ENCODE measurements around the gene OTUB1.
A peak's percentile ranks its signal among the peaks of the same experiment; 100 is the strongest.
"Not testable (repeated sequence)": the region's sequence is repeated elsewhere in the genome, so short reads cannot be mapped to it uniquely, and the experiment has no call there.

Gene OTUB1

DNA sequence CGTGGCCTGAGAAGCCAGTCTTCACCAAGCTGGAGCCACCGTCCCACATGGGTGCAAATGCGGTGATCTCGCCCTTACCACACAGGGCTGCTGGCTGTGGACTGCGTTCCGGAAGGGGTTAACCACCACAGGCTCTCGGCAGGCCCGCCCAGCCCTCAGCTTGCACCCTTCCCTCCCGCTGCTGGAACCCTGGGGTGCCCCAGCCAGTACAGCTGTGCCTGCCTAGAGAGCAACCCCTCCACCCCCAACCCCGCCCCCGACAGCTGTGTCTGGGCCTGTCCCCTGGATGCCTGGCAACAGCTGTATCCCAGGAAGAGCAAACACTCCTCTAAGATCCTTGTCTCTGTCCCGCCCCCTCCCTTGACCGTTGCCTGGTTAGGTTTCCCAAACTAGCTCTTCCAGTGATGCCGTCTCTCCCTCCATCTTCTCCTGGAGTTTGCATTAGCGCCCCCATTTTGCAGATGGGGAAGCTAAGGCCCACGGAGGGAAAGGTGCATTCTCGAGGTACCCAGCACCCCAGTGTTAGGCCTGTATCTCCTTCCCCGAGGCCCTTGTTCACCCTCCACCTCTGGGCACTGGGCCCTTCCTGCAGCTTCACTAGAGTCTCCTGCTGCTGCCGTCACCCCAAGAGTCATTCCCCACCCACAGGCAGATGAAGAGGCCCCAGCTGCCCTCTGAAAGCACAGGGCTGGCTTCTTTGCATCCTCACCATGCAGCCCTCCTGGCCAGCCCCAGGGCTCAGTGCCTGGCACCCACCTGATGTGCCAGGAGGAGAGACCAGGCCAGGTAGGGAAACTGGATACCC lies 24.4 kb upstream of the OTUB1 start:
- no peak overlapping the region for H3K4me3 Mint-ChIP-seq
- peaks cover 10% of the 10 kb centered on the region for H3K4me1 Mint-ChIP-seq (ENCODE audit: low read depth)
- H3K27me3 Mint-ChIP-seq (ENCODE audit: low read depth), result no peaks in the 10 kb centered on the region
- H3K9me3 Mint-ChIP-seq, result no peaks in the 10 kb centered on the region
- peaks cover 2% of the 10 kb centered on the region for H3K36me3 Mint-ChIP-seq (ENCODE audit: low read depth)
- H3K27ac Mint-ChIP-seq, result no peak overlapping the region

DNA sequence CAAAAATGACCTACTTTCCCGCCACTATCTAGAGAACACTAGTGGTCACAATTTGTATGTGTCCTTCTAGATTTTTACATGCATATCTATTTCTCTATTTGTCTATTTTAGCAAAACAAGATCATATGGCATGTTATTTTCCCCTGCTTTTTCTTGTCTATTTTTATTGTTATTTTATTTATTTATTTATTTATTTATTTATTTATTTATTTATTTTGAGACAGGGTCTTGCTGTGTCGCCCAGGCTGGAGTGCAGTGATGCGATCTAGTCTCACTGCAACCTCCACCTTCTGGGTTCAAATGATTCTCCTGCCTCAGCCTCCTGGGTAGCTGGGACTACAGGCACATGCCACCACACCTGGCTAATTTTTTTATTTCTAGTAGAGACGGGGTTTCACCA lies 22.3 kb upstream of the OTUB1 start:
- H3K36me3 Mint-ChIP-seq (ENCODE audit: low read depth); H3K9me3 Mint-ChIP-seq; H3K4me3 Mint-ChIP-seq; H3K27me3 Mint-ChIP-seq (ENCODE audit: low read depth); H3K27ac Mint-ChIP-seq: not testable (repeated sequence)
- H3K4me1 Mint-ChIP-seq (ENCODE audit: low read depth), result peaks cover 10% of the 10 kb centered on the region

DNA sequence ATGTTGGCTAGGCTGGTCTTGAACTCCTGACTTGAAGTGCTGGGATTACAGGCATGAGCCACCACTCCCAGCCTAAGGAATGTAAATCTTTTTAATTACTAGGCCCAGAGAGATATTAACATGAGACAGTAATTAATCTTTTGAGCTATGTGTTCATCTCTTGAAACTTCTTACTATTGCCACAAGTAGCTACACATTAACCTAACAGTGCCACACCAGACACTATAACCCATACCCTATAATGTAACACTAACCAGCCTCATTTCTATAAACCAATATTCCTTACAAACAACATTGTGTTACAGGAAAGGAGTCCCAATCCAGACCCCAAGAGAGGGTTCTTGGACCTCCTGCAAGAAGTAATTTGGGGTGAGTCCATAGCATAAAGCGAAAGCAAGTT lies 19.8 kb upstream of the OTUB1 start:
- no peaks in the 10 kb centered on the region for H3K9me3 Mint-ChIP-seq
- no peak overlapping the region for H3K27ac Mint-ChIP-seq
- H3K4me3 Mint-ChIP-seq, result no peak overlapping the region
- H3K27me3 Mint-ChIP-seq (ENCODE audit: low read depth), result no peaks in the 10 kb centered on the region
- peaks cover 5% of the 10 kb centered on the region for H3K4me1 Mint-ChIP-seq (ENCODE audit: low read depth)
- peaks cover 2% of the 10 kb centered on the region for H3K36me3 Mint-ChIP-seq (ENCODE audit: low read depth)

DNA sequence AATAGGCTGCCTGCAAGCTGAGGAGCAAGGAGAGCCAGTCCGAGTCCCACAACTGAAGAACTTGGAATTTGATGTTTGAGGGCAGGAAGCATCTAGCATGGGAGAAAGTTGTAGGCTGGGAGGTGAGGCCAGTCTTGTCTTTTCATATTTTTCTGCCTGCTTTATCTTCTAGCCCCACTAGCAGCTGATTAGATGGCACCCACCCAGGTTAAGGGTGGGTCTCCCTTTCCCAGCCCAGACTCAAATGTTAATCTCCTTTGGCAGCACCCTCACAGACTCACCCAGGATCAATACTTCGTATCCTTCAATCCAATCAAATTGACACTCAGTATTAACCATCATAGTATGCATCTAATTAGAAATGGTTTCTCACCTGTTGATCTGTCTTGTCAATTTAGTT lies 16.8 kb upstream of the OTUB1 start:
- peaks cover 6% of the 10 kb centered on the region for H3K4me1 Mint-ChIP-seq (ENCODE audit: low read depth)
- H3K27me3 Mint-ChIP-seq (ENCODE audit: low read depth), result no peaks in the 10 kb centered on the region
- no peak overlapping the region for H3K4me3 Mint-ChIP-seq
- H3K27ac Mint-ChIP-seq, result no peak overlapping the region
- peaks cover 3% of the 10 kb centered on the region for H3K36me3 Mint-ChIP-seq (ENCODE audit: low read depth)
- H3K9me3 Mint-ChIP-seq, result no peaks in the 10 kb centered on the region

DNA sequence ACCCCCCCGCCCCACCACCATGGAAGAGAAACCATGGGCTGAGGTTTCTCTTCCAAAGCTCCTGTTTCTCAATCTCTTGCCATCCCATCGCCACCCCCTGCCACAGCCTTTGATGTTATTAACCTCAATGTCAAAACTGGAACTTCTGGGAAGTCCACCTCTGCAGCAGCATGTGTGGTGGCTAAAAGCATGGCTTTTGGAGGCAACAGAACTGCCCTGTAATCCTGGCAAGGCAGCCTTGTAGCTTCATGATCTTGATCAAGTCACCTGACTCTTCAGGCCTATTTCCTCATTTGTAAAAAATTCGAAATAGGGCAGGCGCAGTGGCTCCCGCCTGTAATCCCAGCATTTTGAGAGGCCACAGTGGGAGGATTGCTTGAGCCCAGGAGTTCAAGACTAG lies 15.3 kb upstream of the OTUB1 start:
- Mint-ChIP-seq H3K27ac (no peak overlapping the region), H3K27me3 (ENCODE audit: low read depth) (no peaks in the 10 kb centered on the region), H3K4me3 (no peak overlapping the region), H3K9me3 (no peaks in the 10 kb centered on the region), H3K36me3 (ENCODE audit: low read depth) (peaks cover 4% of the 10 kb centered on the region), H3K4me1 (ENCODE audit: low read depth) (peaks cover 9% of the 10 kb centered on the region)

DNA sequence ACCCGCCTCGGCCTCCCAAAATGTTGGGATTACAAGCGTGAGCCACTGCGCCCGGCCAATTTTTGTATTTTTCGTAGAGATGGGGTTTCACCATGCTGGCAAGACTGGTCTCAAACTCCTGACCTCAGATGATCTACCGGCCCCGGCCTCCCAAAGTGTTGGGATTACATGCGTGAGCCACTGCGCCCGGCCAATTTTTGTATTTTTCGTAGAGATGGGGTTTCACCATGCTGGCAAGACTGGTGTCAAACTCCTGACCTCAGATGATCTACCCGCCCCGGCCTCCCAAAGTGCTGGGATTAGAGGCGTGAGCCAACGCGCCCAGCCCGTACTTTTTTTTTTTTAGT lies 12.4 kb upstream of the OTUB1 start:
- H3K36me3 Mint-ChIP-seq (ENCODE audit: low read depth), result peaks cover 16% of the 10 kb centered on the region
- H3K27ac Mint-ChIP-seq, result peak overlapping the region; percentile 98
- peaks cover 23% of the 10 kb centered on the region for H3K4me1 Mint-ChIP-seq (ENCODE audit: low read depth)
- not testable (repeated sequence) for H3K27me3 Mint-ChIP-seq (ENCODE audit: low read depth); H3K9me3 Mint-ChIP-seq
- H3K4me3 Mint-ChIP-seq, result peak overlapping the region; percentile 97

DNA sequence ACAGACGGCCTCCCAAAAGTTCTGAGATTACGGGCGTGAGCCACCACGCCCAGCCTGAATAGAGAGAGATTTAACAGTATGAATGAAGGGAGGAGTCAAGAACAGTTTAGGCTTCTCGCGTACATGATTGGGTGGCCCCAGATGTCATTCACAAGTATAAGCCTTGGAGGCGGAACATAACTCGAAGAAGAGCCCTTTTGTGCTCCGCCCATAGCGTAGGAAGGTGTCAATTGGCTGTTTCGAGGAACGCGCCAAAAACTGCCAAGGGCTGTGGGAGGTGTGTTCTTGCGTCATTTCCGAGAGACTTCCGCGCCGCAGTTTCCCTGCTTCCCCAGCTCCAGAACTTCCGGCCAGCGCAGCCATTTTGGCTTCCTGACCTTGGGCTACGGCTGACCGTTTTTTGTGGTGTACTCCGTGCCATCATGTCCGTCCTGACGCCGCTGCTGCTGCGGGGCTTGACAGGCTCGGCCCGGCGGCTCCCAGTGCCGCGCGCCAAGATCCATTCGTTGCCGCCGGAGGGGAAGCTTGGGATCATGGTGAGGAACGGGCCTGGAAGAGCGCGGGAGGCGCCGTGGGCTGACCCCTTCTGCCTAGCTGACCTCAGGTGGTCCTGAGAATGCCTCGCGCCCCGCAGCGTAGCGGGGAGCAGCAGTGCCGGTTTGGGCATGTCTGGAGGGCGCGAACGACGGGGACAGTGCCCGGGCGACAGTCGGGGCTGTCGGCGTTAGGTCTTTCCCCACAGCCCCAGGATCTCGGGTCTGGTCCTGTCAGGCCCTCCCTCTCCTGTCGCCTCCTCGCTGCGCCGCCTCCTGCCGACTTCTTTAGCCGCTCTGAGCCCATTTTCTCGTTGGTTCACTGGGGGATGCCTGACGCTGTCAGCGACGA lies 11.7 kb upstream of the OTUB1 start, which contains the start of gene COX8A:
TSS of gene COX8A (plus strand) at position 362 of the 885 bp plus-strand sequence. CDS start at position 423, 61 bp downstream.
- no peaks in the 10 kb centered on the region for H3K9me3 Mint-ChIP-seq
- H3K36me3 Mint-ChIP-seq (ENCODE audit: low read depth), result peaks cover 17% of the 10 kb centered on the region
- H3K4me3 Mint-ChIP-seq, result peak within 1 kb of the TSS; percentile 97
- H3K4me1 Mint-ChIP-seq (ENCODE audit: low read depth), result peaks cover 25% of the 10 kb centered on the region
- peak within 1 kb of the TSS; percentile 98 for H3K27ac Mint-ChIP-seq
- H3K27me3 Mint-ChIP-seq (ENCODE audit: low read depth), result no peaks in the 10 kb centered on the region

DNA sequence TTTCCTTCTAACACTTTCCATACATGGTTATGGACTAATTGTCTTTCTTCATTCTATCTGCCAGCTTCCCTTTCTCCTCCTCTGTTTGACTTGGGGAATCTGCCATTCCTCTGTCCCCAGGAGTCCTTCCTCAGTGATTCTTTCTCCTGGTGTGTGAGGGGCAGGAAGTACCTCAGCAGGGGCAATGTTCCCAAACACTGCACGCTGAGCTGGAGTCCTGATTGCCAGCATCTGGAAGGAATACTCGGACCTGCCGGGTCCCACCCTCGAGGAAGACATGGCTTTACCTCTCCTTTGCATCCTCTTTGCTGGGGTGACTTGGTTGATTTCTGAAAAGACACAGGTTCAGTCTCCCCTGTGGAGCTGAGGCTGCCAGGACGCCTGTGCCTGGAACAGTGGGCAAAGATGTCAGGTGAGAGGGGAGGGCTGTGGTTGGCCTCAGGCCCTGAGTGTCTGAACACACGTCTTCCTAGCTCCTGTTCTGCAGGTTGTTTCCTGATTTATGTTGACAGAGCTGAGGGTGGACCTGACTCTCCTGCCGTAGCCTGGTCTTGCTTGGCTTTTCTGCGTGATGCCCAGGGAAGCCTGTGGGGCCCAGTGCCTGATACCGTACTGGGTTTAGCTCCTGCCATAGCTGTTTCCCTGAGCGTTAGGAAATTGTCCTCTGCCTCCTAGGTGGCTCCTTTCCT lies 7.5 kb upstream of the OTUB1 start:
- peaks cover 17% of the 10 kb centered on the region for H3K36me3 Mint-ChIP-seq (ENCODE audit: low read depth)
- H3K27ac Mint-ChIP-seq, result peak overlapping the region; percentile 64
- H3K27me3 Mint-ChIP-seq (ENCODE audit: low read depth), result no peaks in the 10 kb centered on the region
- H3K4me3 Mint-ChIP-seq, result no peak overlapping the region
- H3K9me3 Mint-ChIP-seq, result no peaks in the 10 kb centered on the region
- H3K4me1 Mint-ChIP-seq (ENCODE audit: low read depth), result peaks cover 22% of the 10 kb centered on the region

DNA sequence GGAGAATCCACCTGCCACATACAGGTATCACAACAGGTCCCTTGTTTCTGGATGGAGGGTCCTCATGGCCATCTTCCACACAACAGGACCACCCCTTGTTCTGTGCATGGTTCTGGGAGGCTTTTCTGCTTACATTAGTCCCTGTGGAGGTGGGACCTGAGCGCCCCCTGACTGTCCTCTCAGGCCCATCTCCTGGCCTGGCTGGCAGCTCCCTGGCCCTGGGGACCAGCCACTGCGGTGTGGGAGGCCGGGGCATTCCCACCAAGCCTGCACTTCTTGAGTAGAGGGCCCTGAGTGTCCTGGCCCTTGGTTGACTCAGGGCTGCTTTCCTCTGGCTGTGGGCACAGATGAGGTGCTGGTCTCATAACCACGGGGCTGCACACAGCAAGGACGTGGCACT lies 6.8 kb upstream of the OTUB1 start:
- H3K4me1 Mint-ChIP-seq (ENCODE audit: low read depth), result peaks cover 19% of the 10 kb centered on the region
- H3K27me3 Mint-ChIP-seq (ENCODE audit: low read depth), result no peaks in the 10 kb centered on the region
- no peaks in the 10 kb centered on the region for H3K9me3 Mint-ChIP-seq
- H3K4me3 Mint-ChIP-seq, result no peak overlapping the region
- H3K36me3 Mint-ChIP-seq (ENCODE audit: low read depth), result peaks cover 17% of the 10 kb centered on the region
- no peak overlapping the region for H3K27ac Mint-ChIP-seq

DNA sequence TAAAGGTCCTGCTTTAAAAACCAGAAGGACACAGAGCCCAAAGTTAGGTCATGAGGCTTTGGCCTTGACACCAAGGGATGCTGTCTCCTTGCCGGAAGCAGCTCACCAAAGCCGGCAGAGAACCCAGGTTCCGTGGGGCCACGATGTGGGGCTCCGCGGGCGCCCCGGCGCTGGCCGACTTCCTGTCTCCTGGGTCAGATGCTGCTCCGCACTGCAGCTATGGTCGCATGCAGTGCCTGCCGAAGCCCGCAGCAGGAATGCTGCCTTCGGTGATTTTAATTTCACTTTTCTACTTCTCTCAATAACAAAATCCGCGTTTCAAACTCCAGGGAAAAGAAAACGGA lies 454 bp upstream of the OTUB1 start:
- Mint-ChIP-seq H3K4me1 (ENCODE audit: low read depth) (peaks cover 24% of the 10 kb centered on the region), H3K27me3 (ENCODE audit: low read depth) (no peaks in the 10 kb centered on the region), H3K36me3 (ENCODE audit: low read depth) (peaks cover 17% of the 10 kb centered on the region), H3K27ac (peak overlapping the region; percentile 98), H3K9me3 (no peaks in the 10 kb centered on the region), H3K4me3 (peak overlapping the region; percentile 99)

DNA sequence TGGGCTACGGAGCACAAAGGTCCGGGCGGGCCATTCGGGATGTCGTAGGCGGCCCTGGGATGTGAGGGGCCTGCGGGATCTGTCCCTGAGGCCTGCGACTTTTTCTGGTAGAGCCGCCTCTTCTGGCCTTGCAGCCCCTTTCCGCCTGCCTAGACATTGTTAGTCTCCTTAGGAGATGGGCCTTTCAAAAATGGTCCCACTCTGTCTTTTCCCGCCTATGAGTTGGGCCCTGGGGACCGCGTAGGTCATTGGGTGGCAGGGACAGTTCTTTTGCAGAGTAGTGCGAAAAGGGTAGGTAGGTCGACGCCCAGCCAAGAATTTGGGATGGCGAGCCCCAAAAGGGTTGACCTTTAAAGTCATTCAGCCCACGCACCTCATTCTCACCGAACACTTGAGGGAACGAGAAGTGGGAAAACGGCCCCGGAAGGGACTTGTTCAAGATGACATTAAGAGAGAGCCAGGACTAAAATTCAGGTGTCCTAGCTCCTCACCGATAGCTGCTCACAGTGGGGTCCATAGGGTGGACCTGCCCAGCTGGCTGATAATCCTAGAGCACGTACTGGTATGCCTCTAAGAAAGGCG lies 785 bp downstream of the OTUB1 start:
- peaks cover 23% of the 10 kb centered on the region for H3K36me3 Mint-ChIP-seq (ENCODE audit: low read depth)
- no peaks in the 10 kb centered on the region for H3K27me3 Mint-ChIP-seq (ENCODE audit: low read depth)
- H3K9me3 Mint-ChIP-seq, result no peaks in the 10 kb centered on the region
- peaks cover 27% of the 10 kb centered on the region for H3K4me1 Mint-ChIP-seq (ENCODE audit: low read depth)
- peak overlapping the region; percentile 55 for H3K27ac Mint-ChIP-seq
- peak overlapping the region; percentile 72 for H3K4me3 Mint-ChIP-seq

DNA sequence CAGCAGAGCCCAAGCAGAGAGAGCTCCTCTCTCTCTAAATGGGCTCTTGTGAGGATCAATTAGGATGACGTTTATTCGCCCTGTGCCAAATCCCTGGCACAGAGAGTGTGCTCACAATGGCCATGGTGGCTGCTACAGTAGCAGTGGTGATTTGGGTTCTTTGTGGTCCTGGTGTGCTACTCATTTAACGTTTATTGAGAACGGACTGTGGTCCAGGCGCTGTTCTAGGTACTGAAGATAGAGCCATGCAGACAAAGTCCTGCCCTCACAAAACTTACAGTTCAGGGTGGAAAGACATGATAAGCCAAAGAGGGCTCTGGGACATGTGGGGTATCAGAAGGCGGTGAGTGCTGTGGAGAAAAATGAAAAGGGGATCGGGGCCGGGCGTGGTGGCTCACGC lies 5.3 kb downstream of the OTUB1 start:
- Mint-ChIP-seq H3K4me1 (ENCODE audit: low read depth) (peaks cover 21% of the 10 kb centered on the region), H3K27ac (no peak overlapping the region), H3K27me3 (ENCODE audit: low read depth) (no peaks in the 10 kb centered on the region), H3K4me3 (no peak overlapping the region), H3K36me3 (ENCODE audit: low read depth) (peaks cover 22% of the 10 kb centered on the region), H3K9me3 (no peaks in the 10 kb centered on the region)

DNA sequence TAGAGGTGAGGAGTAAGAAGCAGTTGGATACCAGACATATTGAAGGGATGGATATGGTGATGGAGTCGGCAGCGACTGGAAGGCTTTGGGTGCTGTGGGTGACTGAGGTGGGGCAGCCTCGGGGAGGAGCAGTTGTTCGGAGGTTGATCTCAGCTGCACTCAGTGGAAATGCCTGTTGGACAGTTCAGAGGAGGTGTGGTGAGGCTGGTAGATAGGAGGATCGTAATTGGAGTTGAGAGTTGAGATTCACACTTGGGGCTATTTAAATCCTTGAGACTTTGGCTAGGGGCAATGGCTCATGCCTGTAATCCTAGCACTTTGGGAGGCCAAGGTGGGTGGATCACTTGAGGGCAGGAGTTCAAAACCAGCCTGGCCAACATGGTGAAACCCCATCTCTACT lies 6.9 kb downstream of the OTUB1 start:
- peaks cover 13% of the 10 kb centered on the region for H3K4me1 Mint-ChIP-seq (ENCODE audit: low read depth)
- H3K27me3 Mint-ChIP-seq (ENCODE audit: low read depth), result no peaks in the 10 kb centered on the region
- no peaks in the 10 kb centered on the region for H3K9me3 Mint-ChIP-seq
- H3K36me3 Mint-ChIP-seq (ENCODE audit: low read depth), result peaks cover 26% of the 10 kb centered on the region
- no peak overlapping the region for H3K27ac Mint-ChIP-seq
- H3K4me3 Mint-ChIP-seq, result no peak overlapping the region

DNA sequence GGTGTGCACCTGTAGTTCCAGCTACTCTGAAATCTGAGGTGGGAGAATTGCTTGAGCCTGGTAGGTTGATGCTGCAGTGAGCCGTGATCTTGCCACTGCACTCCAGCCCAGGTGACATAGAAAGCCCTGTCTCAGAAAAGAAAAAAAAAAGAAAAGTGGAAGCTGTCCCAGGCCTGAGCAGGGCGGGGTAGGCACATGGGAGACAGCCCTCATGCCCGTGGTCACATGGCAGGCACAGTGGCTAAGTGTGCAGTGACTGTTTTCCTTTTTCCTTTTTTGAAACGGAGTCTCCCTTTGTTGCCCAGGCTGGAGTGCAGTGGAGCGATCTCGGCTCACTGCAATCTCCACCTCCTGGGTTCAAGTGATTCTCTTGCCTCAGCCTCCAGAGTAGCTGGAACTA lies 7.8 kb downstream of the OTUB1 start:
- Mint-ChIP-seq H3K27ac (no peak overlapping the region), H3K4me1 (ENCODE audit: low read depth) (peaks cover 7% of the 10 kb centered on the region), H3K9me3 (no peaks in the 10 kb centered on the region), H3K4me3 (no peak overlapping the region), H3K27me3 (ENCODE audit: low read depth) (no peaks in the 10 kb centered on the region), H3K36me3 (ENCODE audit: low read depth) (peaks cover 26% of the 10 kb centered on the region)
